WERI-Rb-1 (cell line): Measurements from ENCODE around the gene FDPS.

ENCODE experiments used
- DNase-seq: peaks from one replicate; pipeline ENCODE4 v3.0.0-alpha.2; 2020
- H3K27ac ChIP-seq: fragments of 250-450 bp; sonication (Bioruptor Pico); 2 replicates; pipeline ENCODE4 v1.5.1; 2020; ENCODE audit warnings: mild to moderate bottlenecking, moderate library complexity
- H3K27me3 ChIP-seq: fragments of 250-450 bp; sonication (Bioruptor Pico); 2 replicates; pipeline ENCODE4 v1.5.1; 2021; ENCODE audit warnings: mild to moderate bottlenecking, low read depth, moderate library complexity; ENCODE audit not compliant: insufficient read depth, severe bottlenecking
- H3K36me3 ChIP-seq: fragments of 250-450 bp; sonication (Bioruptor Pico); 2 replicates; pipeline ENCODE4 v1.5.1; 2020; ENCODE audit warnings: mild to moderate bottlenecking, moderate library complexity
- H3K4me3 ChIP-seq: 2 replicates; pipeline ENCODE4 v1.5.1; 2011; ENCODE audit warnings: low read depth, mild to moderate bottlenecking, control low read depth, low read length
- H3K9me3 ChIP-seq: fragments of 250-450 bp; sonication (Bioruptor Pico); 2 replicates; pipeline ENCODE4 v1.5.1; 2021; ENCODE audit warnings: mild to moderate bottlenecking, moderate library complexity; ENCODE audit not compliant: severe bottlenecking
- CTCF ChIP-seq: IDR thresholded peaks from 2 replicates; pipeline ENCODE4 v1.5.1; 2011; ENCODE audit warnings: low read depth, mild to moderate bottlenecking, control low read depth, inconsistent platforms, low read length

Gene FDPS

GRCh38 chr1:155293086-155293749 is 15.4 kb upstream of the FDPS start:
- Histone ChIP-seq H3K27ac (no peak overlapping the region), H3K4me3 (no peak overlapping the region), H3K27me3 (no peaks in the 10 kb centered on the region), H3K36me3 (peaks cover 19% of the 10 kb centered on the region), H3K9me3 (peaks cover 2% of the 10 kb centered on the region)
- DNase-seq = no peak
- no peak for TF ChIP-seq CTCF

- no peak for TF ChIP-seq CTCF
- Histone ChIP-seq H3K27ac (no peak overlapping the region), H3K36me3 (peaks cover 4% of the 10 kb centered on the region; the same call in 1 of the 2 replicates), H3K9me3 (peaks cover 2% of the 10 kb centered on the region), H3K27me3 (no peaks in the 10 kb centered on the region), H3K4me3 (no peak overlapping the region)
- DNase-seq = no peak
These were observed 14.0 kb upstream of the FDPS start for GRCh38 chr1:155294520-155295182.

- TF ChIP-seq CTCF = no peak
- no peak overlapping the region for H3K4me3 ChIP-seq
- no peaks in the 10 kb centered on the region for H3K27me3 ChIP-seq
- H3K36me3 ChIP-seq = no peaks in the 10 kb centered on the region
- no peak for DNase-seq
- H3K9me3 ChIP-seq = peaks cover 2% of the 10 kb centered on the region
- H3K27ac ChIP-seq = no peak overlapping the region
These were observed 13.3 kb upstream of the FDPS start for GRCh38 chr1:155295183-155295941.

GRCh38 chr1:155295942-155296267 is 12.8 kb upstream of the FDPS start:
- H3K36me3 ChIP-seq = no peaks in the 10 kb centered on the region
- no peak overlapping the region for H3K27ac ChIP-seq
- no peak for TF ChIP-seq CTCF
- H3K4me3 ChIP-seq = no peak overlapping the region
- peaks cover 2% of the 10 kb centered on the region for H3K9me3 ChIP-seq
- DNase-seq = no peak
- no peaks in the 10 kb centered on the region for H3K27me3 ChIP-seq

GRCh38 chr1:155296661-155297060 is 12.0 kb upstream of the FDPS start:
- TF ChIP-seq CTCF = no peak

More at GRCh38 chr1:155296661-155297060, 12.0 kb upstream of the FDPS start:
- no peak overlapping the region for H3K27ac ChIP-seq
- H3K4me3 ChIP-seq = no peak overlapping the region
- H3K36me3 ChIP-seq = no peaks in the 10 kb centered on the region
- DNase-seq = no peak
- H3K27me3 ChIP-seq = no peaks in the 10 kb centered on the region
- H3K9me3 ChIP-seq = peaks cover 2% of the 10 kb centered on the region
